ENCODE data around the gene ARIH2. TPM values are rescaled to one million over a fixed set of nuclear protein-coding genes. Genes with fewer than 3 reads are reported as not detected.
A peak's percentile ranks its signal among the peaks of the same experiment; 100 is the strongest.

The ARIH2 gene
- total RNA-seq, 1 experiment from 2014 or later, result 122 TPM

- H4K91ac ChIP-seq (ENCODE audit: insufficient read length, low read depth, low read length), result no peak overlapping the region
- H2AK5ac ChIP-seq (ENCODE audit: insufficient read length, low read length), result no peak overlapping the region
- no peak overlapping the region for H2BK20ac ChIP-seq (ENCODE audit: low read depth, low read length, poor library complexity, severe bottlenecking)
- no peak overlapping the region for H3K4me2 ChIP-seq (ENCODE audit: insufficient read depth, insufficient read length, low read length)
- H4K8ac ChIP-seq (replicated peaks; ENCODE audit: insufficient read length, low read depth, low read length), result no peak overlapping the region
- no peaks in the 10 kb centered on the region for H4K20me1 ChIP-seq (ENCODE audit: control insufficient read depth, insufficient read depth, insufficient read length)
- H3K14ac ChIP-seq (ENCODE audit: insufficient read depth, low read length), result no peak overlapping the region
- H3K18ac ChIP-seq (ENCODE audit: insufficient read length, low read depth, low read length), result no peak overlapping the region
- H3K27me3 ChIP-seq (ENCODE audit: insufficient read depth, low read length), result no peaks in the 10 kb centered on the region
- no CpG with 5 or more reads among the region's 3 CpGs for WGBS (ENCODE audit: extremely low coverage, insufficient read length, low lambda C conversion rate)
- no peak overlapping the region for H2BK120ac ChIP-seq (ENCODE audit: low read depth, low read length, poor library complexity, severe bottlenecking)
- TF ChIP-seq CTCF (conservative IDR thresholded peaks at IDR 0.05), result no peak
- Mint-ChIP-seq H3K4me1 (peaks cover 16 to 18% of the 10 kb centered on the region in 2 experiments), H3K27ac (no peak overlapping the region), H3K9me3 (no peaks in the 10 kb centered on the region; a peak in 1 of 5 replicates), H3K27me3 (ENCODE audit: low read depth) (no peaks in the 10 kb centered on the region; the same call in 1 of the 2 replicates), H3K4me3 (peak overlapping the region in 1 of 2 experiments; percentile 35; a peak in 1 of 5 replicates), H3K36me3 (ENCODE audit: insufficient read depth in 1 of 3, low read depth in 3 of 3) (peaks cover 0 to 21% (median 15%) of the 10 kb centered on the region in 3 experiments; a peak in 6 of 7 replicates)
- no peak overlapping the region for H3K23ac ChIP-seq (ENCODE audit: insufficient read length, low read depth, low read length)
- no peaks in the 10 kb centered on the region for H3K9me3 ChIP-seq (ENCODE audit: control insufficient read depth, low read depth, low read length)
- peaks cover 10% of the 10 kb centered on the region; the same call in 1 of the 2 replicates for H3K79me2 ChIP-seq (ENCODE audit: insufficient read depth, low read length)
- no peak overlapping the region for H4K5ac ChIP-seq (ENCODE audit: insufficient read length, low read depth, low read length)
- no peak overlapping the region for H2AFZ ChIP-seq (ENCODE audit: low read length)
- H2BK5ac ChIP-seq (ENCODE audit: insufficient read length, low read length), result no peak overlapping the region
- H3K27ac ChIP-seq (ENCODE audit: insufficient read length, low read depth, low read length), result no peak overlapping the region
- H3K4ac ChIP-seq (ENCODE audit: low read depth, low read length), result no peak overlapping the region
- H3K4me1 ChIP-seq (ENCODE audit: insufficient read depth, low read length), result no peaks in the 10 kb centered on the region; the same call in 1 of the 2 replicates
- no peak overlapping the region for H3T11ph ChIP-seq (ENCODE audit: low read length)
- peaks cover 13% of the 10 kb centered on the region for H3K23me2 ChIP-seq (ENCODE audit: insufficient read length, low read depth, low read length, poor library complexity, severe bottlenecking)
- H3K79me1 ChIP-seq (ENCODE audit: insufficient read depth, low read depth, low read length, poor library complexity, severe bottlenecking), result no peaks in the 10 kb centered on the region
- H3K56ac ChIP-seq (ENCODE audit: insufficient read length, low read depth, low read length), result no peak overlapping the region
- H2BK12ac ChIP-seq (ENCODE audit: insufficient read length, low read depth, low read length), result no peak overlapping the region
- no peak overlapping the region for H3K9ac ChIP-seq (ENCODE audit: extremely low read depth, insufficient read length, low read length)
- H2BK15ac ChIP-seq (ENCODE audit: low read depth, low read length), result no peak overlapping the region
- DNase-seq, result no peak
Measured at GRCh38 chr3:49005303-49005680, 86.7 kb downstream of the ARIH2 start.
